Breast epithelium (tissue), 4 donors: ENCODE measurements around the gene KIAA0408. TPM values are rescaled to one million over a fixed set of nuclear protein-coding genes. Genes with fewer than 3 reads are reported as not detected.

Source experiments
- DNase-seq, 2 donors: peaks; one replicate each; pipeline ENCODE4 v3.0.0-alpha.2; 2019; ENCODE audit warnings: low spot score in 2 of 2
- H3K27ac ChIP-seq, 2 donors: fragments of 200-600 bp; sonication (generic) in 1 of 2; one replicate each; pipeline ENCODE4 v1.5.1; 2016 to 2019; ENCODE audit warnings: mild to moderate bottlenecking in 1 of 2
- H3K27me3 ChIP-seq, 2 donors: fragments of 200-600 bp; sonication (generic) in 1 of 2; one replicate each; pipeline versions ENCODE4 v1.5.1 to v1.6.0; 2017 to 2019; ENCODE audit warnings: control low read depth in 1 of 2, mild to moderate bottlenecking in 1 of 2
- H3K36me3 ChIP-seq: fragments of 200-600 bp; one replicate; pipeline ENCODE4 v1.5.1; 2019
- H3K4me1 ChIP-seq, 2 donors: fragments of 200-600 bp; sonication (generic); one replicate each; pipeline ENCODE4 v1.5.1; 2016 to 2019; ENCODE audit warnings: control low read depth in 1 of 2
- H3K4me3 ChIP-seq, 3 donors: fragments of 200-600 bp; sonication (generic); 1 replicate in 2 of 3; 2 replicates in 1 of 3; pipeline ENCODE4 v1.5.1; 2016 to 2019; ENCODE audit warnings: mild to moderate bottlenecking in 3 of 3, moderate library complexity in 2 of 3
- H3K9me3 ChIP-seq, 2 donors: fragments of 200-600 bp; sonication (generic) in 1 of 2; one replicate each; pipeline ENCODE4 v1.5.1; 2016 to 2019; ENCODE audit warnings: control low read depth in 1 of 2
- CTCF ChIP-seq, 3 donors: fragments of 450-650 bp; IDR thresholded peaks; one replicate each; pipeline ENCODE4 v1.5.1; 2016 to 2017; ENCODE audit warnings: antibody characterized with exemption in 3 of 3, mild to moderate bottlenecking in 3 of 3, moderate library complexity in 3 of 3
- POLR2A ChIP-seq: fragments of 450-650 bp; IDR thresholded peaks from one replicate; pipeline ENCODE4 v1.6.1; 2016; ENCODE audit warnings: antibody characterized with exemption, mild to moderate bottlenecking, moderate library complexity
- POLR2AphosphoS5 ChIP-seq, 3 donors: sonication (generic); formaldehyde crosslinking; IDR thresholded peaks; one replicate each; pipeline ENCODE4 v1.6.1; 2017; ENCODE audit warnings: antibody characterized with exemption in 3 of 3
- intact Hi-C: fragments of 100-400 bp; cut with DNase I; formaldehyde crosslinking; loops from one replicate; pipeline ENCODE4 v1.15.1; 2023; ENCODE audit warnings: low total_unique reads
- total RNA-seq, 3 donors: library from RNA; depleted of rRNA; stranded (reverse); fragments of >200 nt; gene quantifications; one replicate each; pipeline ENCODE4 v1.1.0, GENCODE V29; 2016

The KIAA0408 gene
- total RNA-seq, 3 donors from 2014 or later: 2.2 to 42.7 (median 3.3) TPM

DNA sequence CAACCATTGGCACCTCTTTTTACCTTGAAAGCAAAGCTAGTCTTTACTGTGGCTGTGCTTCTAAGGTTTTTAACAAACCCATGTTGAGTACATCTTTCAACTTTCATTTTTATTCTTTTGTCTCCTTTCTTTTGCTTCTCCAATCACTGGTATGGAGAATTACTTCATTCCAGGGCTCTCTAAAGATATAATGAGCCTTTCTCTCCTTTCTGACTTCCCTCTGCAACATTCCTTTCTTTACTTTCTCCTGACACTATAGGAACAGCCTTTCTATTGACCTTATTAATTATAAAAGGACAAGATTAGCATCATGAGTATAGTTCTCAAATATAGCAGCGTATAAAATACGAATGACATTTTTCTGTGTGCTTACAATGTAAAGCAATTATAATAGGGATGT, 23.1 kb upstream of the KIAA0408 start:
- Histone ChIP-seq H3K9me3 (no peaks in the 10 kb centered on the region), H3K4me1 (no peaks in the 10 kb centered on the region), H3K36me3 (no peaks in the 10 kb centered on the region), H3K4me3 (no peak overlapping the region), H3K27me3 (no peaks in the 10 kb centered on the region), H3K27ac (no peak overlapping the region)
- no peak for TF ChIP-seq POLR2A
- no peak for TF ChIP-seq CTCF (IDR thresholded peaks at IDR 0.05)
- TF ChIP-seq POLR2AphosphoS5 (IDR thresholded peaks at IDR 0.05): no peak
- intact Hi-C loops: no loop called here
- no peak for DNase-seq

- intact Hi-C loops: no loop called here
- Histone ChIP-seq H3K4me1 (no peaks in the 10 kb centered on the region), H3K27me3 (no peaks in the 10 kb centered on the region), H3K27ac (no peak overlapping the region), H3K36me3 (no peaks in the 10 kb centered on the region), H3K4me3 (no peak overlapping the region), H3K9me3 (no peaks in the 10 kb centered on the region)
- TF ChIP-seq POLR2A: no peak
- TF ChIP-seq CTCF (IDR thresholded peaks at IDR 0.05): no peak
- TF ChIP-seq POLR2AphosphoS5 (IDR thresholded peaks at IDR 0.05): no peak
- DNase-seq: no peak
Observed at GRCh38 chr6:127481628-127482027, 22.4 kb upstream of the KIAA0408 start.

DNA sequence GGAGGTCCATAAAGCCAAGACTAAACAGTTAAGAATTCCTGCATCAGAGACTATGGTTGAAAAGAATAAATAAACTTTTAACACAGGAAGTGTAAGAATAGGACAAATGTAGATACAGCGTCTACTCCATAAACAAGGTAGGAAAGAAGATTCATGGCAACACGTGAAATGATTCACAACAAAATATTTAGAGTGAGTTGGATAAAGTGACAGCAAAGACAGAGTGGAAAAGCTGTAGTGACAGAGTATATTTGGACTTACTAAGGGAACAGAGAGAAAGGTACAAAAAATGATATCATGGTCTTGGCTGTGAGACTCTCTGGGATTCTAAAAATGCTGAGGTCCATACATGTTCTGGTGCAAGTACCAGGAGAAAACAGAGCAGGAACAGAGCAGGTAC, 21.9 kb upstream of the KIAA0408 start:
- Histone ChIP-seq H3K27me3 (no peaks in the 10 kb centered on the region), H3K4me3 (no peak overlapping the region), H3K9me3 (no peaks in the 10 kb centered on the region), H3K27ac (no peak overlapping the region), H3K36me3 (no peaks in the 10 kb centered on the region), H3K4me1 (no peaks in the 10 kb centered on the region)
- TF ChIP-seq CTCF (IDR thresholded peaks at IDR 0.05): no peak
- TF ChIP-seq POLR2AphosphoS5 (IDR thresholded peaks at IDR 0.05): no peak
- no peak for TF ChIP-seq POLR2A
- no peak for DNase-seq
- intact Hi-C loops: no loop called here

DNA sequence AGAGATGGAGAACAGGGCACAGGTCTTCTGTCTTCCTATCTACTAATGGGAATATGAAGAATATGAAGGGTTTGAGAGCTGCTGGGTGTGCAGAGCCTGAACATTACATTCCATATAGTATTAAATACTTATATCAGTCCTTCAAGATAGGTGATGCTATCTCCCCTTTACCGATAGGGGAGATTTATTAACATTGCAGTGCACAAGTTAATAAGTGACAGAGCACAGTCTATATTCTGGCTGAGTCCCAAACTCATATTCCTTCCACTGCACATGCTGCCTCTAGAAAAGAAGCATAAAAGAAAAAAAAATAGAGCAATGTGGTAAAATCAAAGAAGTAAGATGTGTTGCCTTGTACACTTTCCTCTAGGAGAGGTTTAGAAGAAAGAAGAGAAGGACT, 18.5 kb upstream of the KIAA0408 start:
- H3K4me3 ChIP-seq: no peak overlapping the region
- H3K4me1 ChIP-seq: no peaks in the 10 kb centered on the region
- no peak for DNase-seq
- no peaks in the 10 kb centered on the region for H3K36me3 ChIP-seq
- no peaks in the 10 kb centered on the region for H3K9me3 ChIP-seq
- no peaks in the 10 kb centered on the region for H3K27me3 ChIP-seq
- TF ChIP-seq POLR2A (no peak), CTCF (IDR thresholded peaks at IDR 0.05) (no peak), POLR2AphosphoS5 (IDR thresholded peaks at IDR 0.05) (no peak)
- intact Hi-C loops: no loop called here
- no peak overlapping the region for H3K27ac ChIP-seq

DNA sequence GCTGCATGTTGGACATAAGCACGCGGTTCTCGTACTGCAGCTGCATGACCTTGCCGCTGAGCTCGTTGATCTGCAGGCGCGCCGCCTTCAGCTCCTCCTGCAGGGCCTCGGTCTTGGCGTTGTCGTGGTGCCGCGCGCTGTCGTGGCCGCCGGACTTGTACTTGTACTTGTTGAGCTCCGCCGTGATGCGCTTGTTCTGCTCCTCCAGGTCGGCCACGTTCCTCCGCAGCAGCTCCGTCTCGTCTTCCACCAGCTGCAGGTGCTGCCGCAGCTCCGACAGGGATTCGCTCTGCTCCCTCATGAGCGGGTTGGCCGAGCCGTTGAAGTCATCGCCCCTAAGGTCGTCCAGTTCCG, 16.6 kb upstream of the KIAA0408 start:
- Histone ChIP-seq H3K27me3 (no peaks in the 10 kb centered on the region), H3K9me3 (no peaks in the 10 kb centered on the region), H3K27ac (no peak overlapping the region), H3K36me3 (no peaks in the 10 kb centered on the region), H3K4me1 (no peaks in the 10 kb centered on the region), H3K4me3 (no peak overlapping the region)
- no peak for DNase-seq
- intact Hi-C loops: no loop called here
- TF ChIP-seq CTCF (IDR thresholded peaks at IDR 0.05) (no peak), POLR2AphosphoS5 (IDR thresholded peaks at IDR 0.05) (no peak), POLR2A (no peak)
